Urinary bladder (tissue), 4 donors: ENCODE measurements around the gene CSNK1G2. TPM values are rescaled to one million over a fixed set of nuclear protein-coding genes. Genes with fewer than 3 reads are reported as not detected.
"Not testable (repeated sequence)": the region's sequence is repeated elsewhere in the genome, so short reads cannot be mapped to it uniquely, and the experiment has no call there.

Experiments
- DNase-seq: peaks from one replicate; pipeline ENCODE4 v3.0.0-alpha.2; 2015; ENCODE audit errors: extremely low spot score
- H3K27ac ChIP-seq: one replicate; pipeline ENCODE4 v1.5.1; 2013; ENCODE audit warnings: low read depth, mild to moderate bottlenecking, moderate library complexity
- H3K36me3 ChIP-seq: one replicate; pipeline ENCODE4 v1.6.1; 2013; ENCODE audit warnings: mild to moderate bottlenecking, moderate library complexity; ENCODE audit not compliant: insufficient read depth
- H3K4me1 ChIP-seq: one replicate; pipeline ENCODE4 v1.6.1; 2013; ENCODE audit warnings: mild to moderate bottlenecking, moderate library complexity; ENCODE audit not compliant: insufficient read depth
- H3K4me3 ChIP-seq: one replicate; pipeline ENCODE4 v1.5.1; 2013; ENCODE audit warnings: low read depth, low read length
- WGBS: extraction: QIAGEN DNeasy Blood & Tissue Kit; methylation state at CpG from one replicate; pipeline ENCODE4 v1.1.7; 2013; 5-methylcytosine and 5-hydroxymethylcytosine counted together
- polyA plus RNA-seq: library from polyadenylated mRNA; stranded (reverse); fragments of 200-250 nt; gene quantifications from one replicate; pipeline ENCODE4 v1.2.3, GENCODE V29; 2013
- total RNA-seq: library from RNA; depleted of rRNA; stranded (reverse); fragments of >200 nt; gene quantifications from one replicate; pipeline ENCODE4 v1.2.3, GENCODE V29; 2014
- donor health status: healthy with polysubstance abuse.
- donor health status: healthy.

The CSNK1G2 gene
- total and polyA plus RNA-seq, 2 donors: 33.5 to 50.1 TPM

- peaks cover 6% of the 10 kb centered on the region for H3K36me3 ChIP-seq
- no peak for DNase-seq
These were observed 44.8 kb downstream of the CSNK1G2 start for GRCh38 chr19:1985588-1986356.

GRCh38 chr19:1986357-1987162, 45.6 kb downstream of the CSNK1G2 start:
- H3K4me3 ChIP-seq: no peak overlapping the region
- H3K27ac ChIP-seq: no peak overlapping the region
- peaks cover 8% of the 10 kb centered on the region for H3K36me3 ChIP-seq
- 89% methylated on average over 42 of the region's 42 CpGs for WGBS
- no peaks in the 10 kb centered on the region for H3K4me1 ChIP-seq
- DNase-seq: no peak

More at GRCh38 chr19:1985588-1986356, 44.8 kb downstream of the CSNK1G2 start:
- WGBS: 87% methylated on average over 44 of the region's 44 CpGs
- Histone ChIP-seq H3K4me3 (no peak overlapping the region), H3K27ac (no peak overlapping the region), H3K4me1 (no peaks in the 10 kb centered on the region)

GRCh38 chr19:1987197-1988187, 46.5 kb downstream of the CSNK1G2 start:
- DNase-seq: no peak
- no peaks in the 10 kb centered on the region for H3K4me1 ChIP-seq
- peaks cover 8% of the 10 kb centered on the region for H3K36me3 ChIP-seq
- H3K27ac ChIP-seq: no peak overlapping the region
- no peak overlapping the region for H3K4me3 ChIP-seq
- 83% methylated on average over 42 of the region's 42 CpGs for WGBS

- not testable (repeated sequence) for H3K4me1 ChIP-seq, DNase-seq, H3K36me3 ChIP-seq, H3K27ac ChIP-seq, H3K4me3 ChIP-seq
- WGBS: 81% methylated on average over 10 of the region's 10 CpGs
These were observed 47.5 kb downstream of the CSNK1G2 start for GRCh38 chr19:1988464-1988863.

- Histone ChIP-seq H3K4me3 (no peak overlapping the region), H3K27ac (no peak overlapping the region), H3K36me3 (peaks cover 8% of the 10 kb centered on the region), H3K4me1 (no peaks in the 10 kb centered on the region)
- no peak for DNase-seq
- 91% methylated on average over 40 of the region's 40 CpGs for WGBS
These were observed 48.7 kb downstream of the CSNK1G2 start for GRCh38 chr19:1989513-1990229.

- 94% methylated on average over 34 of the region's 34 CpGs for WGBS
- no peak for DNase-seq
- Histone ChIP-seq H3K36me3 (peaks cover 8% of the 10 kb centered on the region), H3K27ac (no peak overlapping the region), H3K4me3 (no peak overlapping the region), H3K4me1 (no peaks in the 10 kb centered on the region)
These were observed 49.5 kb downstream of the CSNK1G2 start for GRCh38 chr19:1990230-1991017.

GRCh38 chr19:1991018-1991913, 50.3 kb downstream of the CSNK1G2 start:
- DNase-seq: no peak
- no peak overlapping the region for H3K27ac ChIP-seq
- H3K36me3 ChIP-seq: peaks cover 6% of the 10 kb centered on the region
- no peak overlapping the region for H3K4me3 ChIP-seq
- H3K4me1 ChIP-seq: no peaks in the 10 kb centered on the region
- WGBS: 93% methylated on average over 30 of the region's 30 CpGs

GRCh38 chr19:1992759-1993260, 51.8 kb downstream of the CSNK1G2 start:
- H3K4me3 ChIP-seq: no peak overlapping the region
- no peak overlapping the region for H3K27ac ChIP-seq
- peaks cover 4% of the 10 kb centered on the region for H3K36me3 ChIP-seq
- WGBS: 89% methylated on average over 44 of the region's 44 CpGs
- no peaks in the 10 kb centered on the region for H3K4me1 ChIP-seq
- DNase-seq: no peak

GRCh38 chr19:1997353-1998233, 56.6 kb downstream of the CSNK1G2 start:
- no peaks in the 10 kb centered on the region for H3K36me3 ChIP-seq
- H3K4me3 ChIP-seq: no peak overlapping the region
- WGBS: 94% methylated on average over 31 of the region's 31 CpGs
- no peak overlapping the region for H3K27ac ChIP-seq
- no peak for DNase-seq
- no peaks in the 10 kb centered on the region for H3K4me1 ChIP-seq

- 94% methylated on average over 52 of the region's 52 CpGs for WGBS
- H3K36me3 ChIP-seq: no peaks in the 10 kb centered on the region
- DNase-seq: no peak
- H3K27ac ChIP-seq: no peak overlapping the region
- no peak overlapping the region for H3K4me3 ChIP-seq
- no peaks in the 10 kb centered on the region for H3K4me1 ChIP-seq
These were observed 58.0 kb downstream of the CSNK1G2 start for GRCh38 chr19:1998712-1999708.
